DOHH2 (cell line): ENCODE data around the gene TEX19.

Experiments
- CTCF ChIP-seq: fragments of 200-600 bp; sonication (generic); IDR thresholded peaks from one replicate; pipeline ENCODE4 v1.5.1; 2014; ENCODE audit warnings: antibody characterized with exemption, mild to moderate bottlenecking, low read depth, low read length; ENCODE audit not compliant: poor library complexity, severe bottlenecking
- EZH2phosphoT487 ChIP-seq: fragments of 200-600 bp; sonication (generic); IDR thresholded peaks from 2 replicates; pipeline ENCODE4 v1.6.1; 2017; ENCODE audit warnings: borderline replicate concordance, mild to moderate bottlenecking, antibody characterized with exemption, low read length, moderate library complexity, mixed read lengths

GRCh38 chr17:82321947-82322466, 37.0 kb upstream of the TEX19 start:
- TF ChIP-seq CTCF (no peak), EZH2phosphoT487 (no peak)
